K562 (cell line): ENCODE data around the gene CD68. TPM values are rescaled to one million over a fixed set of nuclear protein-coding genes. Genes with fewer than 3 reads are reported as not detected.

Source experiments
- ATAC-seq: fragments of 200-7000 bp; cut with Tn5 transposase; 3 replicates; pipeline ENCODE4 v1.9.1; 2020; ENCODE audit warnings: moderate library complexity
- BruUV-seq: library from RNA; stranded (reverse); fragments of 400-500 nt; replicated peaks from 2 replicates; lab custom pipeline; 2021; lab: Mats Ljungman, UMichigan
- CTCF ChIA-PET: fragments of 300-600 bp; formaldehyde crosslinking; extraction: SDS; loops from one replicate; lab custom pipeline; 2021; ENCODE audit warnings: low intra/inter-chr PET ratio; lab: Yijun Ruan, JAX
- POLR2A ChIA-PET: fragments of 300-600, 350-650 bp; sonication (Branson Sonifier 250); formaldehyde crosslinking; extraction: SDS; loops from one replicate; lab custom pipeline; 2021; ENCODE audit warnings: antibody characterized with exemption, inconsistent platforms; lab: Yijun Ruan, JAX
- DNase-seq, 4 experiments: peaks; one replicate each; pipeline versions ENCODE4 v3.0.0 to v3.0.0-alpha.2; 2011 to 2018; ENCODE audit warnings: low spot score in 3 of 4, mixed read lengths in 3 of 4; ENCODE audit errors: extremely low read depth in 1 of 4
- FAIRE-seq: peaks from 2 replicates; lab custom pipeline; 2011; peaks lifted over from hg19 to GRCh38; lab: Jason Lieb, UNC
- H2AFZ ChIP-seq: 2 replicates; pipeline ENCODE4 v1.6.0; 2011; ENCODE audit warnings: low read depth, low read length, control low read depth, inconsistent platforms
- H3K27ac ChIP-seq: fragments of 200-600 bp; 3 replicates; pipeline ENCODE4 v1.8.0; 2011; ENCODE audit warnings: low read depth, mild to moderate bottlenecking, control low read depth, inconsistent platforms, low read length, moderate library complexity, mixed read lengths; ENCODE audit errors: extremely low read depth
- H3K27me3 ChIP-seq, 2 experiments: fragments of 300-600 bp in 1 of 2; 2 replicates in 1 of 2; 3 replicates in 1 of 2; pipeline versions ENCODE4 v1.6.0 to v1.8.0; 2011; ENCODE audit warnings: inconsistent platforms in 2 of 2, low read length in 2 of 2, mild to moderate bottlenecking in 1 of 2, mixed read lengths in 1 of 2, moderate library complexity in 1 of 2; ENCODE audit not compliant: control insufficient read depth in 2 of 2, insufficient read depth in 2 of 2
- H3K36me3 ChIP-seq: fragments of 300-600 bp; 3 replicates; pipeline ENCODE4 v1.8.0; 2011; ENCODE audit warnings: mild to moderate bottlenecking, low read length, inconsistent platforms; ENCODE audit not compliant: control insufficient read depth, insufficient read depth
- H3K4me1 ChIP-seq, 2 experiments: fragments of 200-600 bp in 1 of 2; replicated peaks in 1 of 2; 2 replicates in 1 of 2; 3 replicates in 1 of 2; pipeline versions ENCODE4 v1.5.1 to v1.8.0; 2011; ENCODE audit warnings: inconsistent platforms in 2 of 2, low read length in 2 of 2, mild to moderate bottlenecking in 1 of 2, mixed read lengths in 1 of 2, moderate library complexity in 1 of 2; ENCODE audit not compliant: control insufficient read depth in 2 of 2, insufficient read depth in 2 of 2
- H3K4me2 ChIP-seq: 2 replicates; pipeline ENCODE4 v1.6.1; 2011; ENCODE audit warnings: low read length, control low read depth, inconsistent platforms, mixed read lengths; ENCODE audit not compliant: insufficient read depth
- H3K4me3 ChIP-seq: fragments of 200-600 bp; sonication (generic), shearing (Covaris generic); 2 replicates; pipeline ENCODE4 v1.5.1; 2016; ENCODE audit warnings: control low read depth, inconsistent platforms
- H3K79me2 ChIP-seq: fragments of 200-600 bp; 3 replicates; pipeline ENCODE4 v1.8.0; 2011; ENCODE audit warnings: low read length, inconsistent platforms; ENCODE audit not compliant: control insufficient read depth, insufficient read depth
- H3K9ac ChIP-seq, 2 experiments: 2 replicates each; pipeline versions ENCODE4 v1.6.0 to v1.6.1; 2011; ENCODE audit warnings: low read depth in 2 of 2, low read length in 2 of 2, control low read depth in 1 of 2, inconsistent platforms in 1 of 2, mild to moderate bottlenecking in 1 of 2, mixed read lengths in 1 of 2; ENCODE audit not compliant: insufficient read depth in 1 of 2
- H3K9me1 ChIP-seq: one replicate; pipeline ENCODE4 v1.6.0; 2011; ENCODE audit warnings: inconsistent platforms, mild to moderate bottlenecking, low read length, moderate library complexity; ENCODE audit not compliant: control insufficient read depth, insufficient read depth
- H3K9me3 ChIP-seq: replicated peaks from 2 replicates; pipeline ENCODE4 v1.5.1; 2011; ENCODE audit warnings: low read depth, low read length, inconsistent platforms; ENCODE audit not compliant: control insufficient read depth, insufficient read depth
- H4K20me1 ChIP-seq: replicated peaks from 2 replicates; pipeline ENCODE4 v1.6.1; 2011; ENCODE audit warnings: low read length, inconsistent platforms, mixed read lengths; ENCODE audit not compliant: control insufficient read depth, insufficient read depth
- CBX2 ChIP-seq: fragments of 200-600 bp; sonication (generic); IDR thresholded peaks from one replicate; pipeline ENCODE4 v1.6.1; 2012; ENCODE audit warnings: mild to moderate bottlenecking, low read length, inconsistent platforms; ENCODE audit not compliant: insufficient read depth, poor library complexity, severe bottlenecking
- GTF2E2 ChIP-seq: fragments of 200-800 bp; sonication (Bioruptor generic); IDR thresholded peaks from 2 replicates; pipeline ENCODE4 v1.6.1; 2016; ENCODE audit warnings: missing genetic modification characterization, missing compliant biosample characterization
- KLF6 ChIP-seq: fragments of 250-450 bp; sonication (Bioruptor Pico); IDR thresholded peaks from 2 replicates; pipeline ENCODE4 v1.4.0; 2020; ENCODE audit warnings: mild to moderate bottlenecking, moderate library complexity, borderline replicate concordance
- MEF2D ChIP-seq: conservative IDR thresholded peaks from 2 replicates; pipeline ENCODE4 v1.6.1; 2016; ENCODE audit warnings: low read depth, missing genetic modification characterization, missing compliant biosample characterization
- OTX1 ChIP-seq: fragments of 450-650 bp; formaldehyde crosslinking; IDR thresholded peaks from 2 replicates; pipeline ENCODE4 v1.4.0; 2022; ENCODE audit warnings: mild to moderate bottlenecking
- RBBP5 ChIP-seq: fragments of 200-600 bp; sonication (generic); IDR thresholded peaks from 2 replicates; pipeline ENCODE4 v1.6.1; 2012; ENCODE audit warnings: borderline replicate concordance, mild to moderate bottlenecking, low read length, control low read depth, inconsistent platforms; ENCODE audit not compliant: insufficient read depth, poor library complexity, severe bottlenecking
- RFX7 ChIP-seq: fragments of 250-450 bp; sonication (Bioruptor Pico); IDR thresholded peaks from 2 replicates; pipeline ENCODE4 v1.5.1; 2021; ENCODE audit warnings: mild to moderate bottlenecking
- SMAD4 ChIP-seq: fragments of 250-450 bp; sonication (Bioruptor Pico); conservative IDR thresholded peaks from 2 replicates; pipeline ENCODE4 v1.8.0; 2021; ENCODE audit warnings: inconsistent platforms, mild to moderate bottlenecking, moderate library complexity
- SRSF1 ChIP-seq: fragments of 200-400 bp; formaldehyde crosslinking; IDR thresholded peaks from 2 replicates; pipeline ENCODE4 v1.6.1; 2017; ENCODE audit warnings: mild to moderate bottlenecking, low read depth, low read length, moderate library complexity
- SRSF3 ChIP-seq: fragments of 200-400 bp; formaldehyde crosslinking; IDR thresholded peaks from 2 replicates; pipeline ENCODE4 v1.6.1; 2016; ENCODE audit warnings: mild to moderate bottlenecking, low read length, moderate library complexity; ENCODE audit not compliant: insufficient read depth
- TCF7L2 ChIP-seq: fragments of 150-350 bp; IDR thresholded peaks from 2 replicates; pipeline ENCODE4 v1.6.1; 2016; ENCODE audit warnings: low read depth, mild to moderate bottlenecking, low read length, moderate library complexity
- ZBTB26 ChIP-seq: fragments of 450-650 bp; formaldehyde crosslinking; IDR thresholded peaks from 2 replicates; pipeline ENCODE4 v1.4.0; 2022; ENCODE audit warnings: missing genetic modification characterization
- ZKSCAN8 ChIP-seq: fragments of 200-800 bp; sonication (Bioruptor generic); IDR thresholded peaks from 2 replicates; pipeline ENCODE4 v1.6.1; 2016; ENCODE audit warnings: missing genetic modification characterization, missing compliant biosample characterization
- ZNF165 ChIP-seq: fragments of 250-450 bp; sonication (Bioruptor Pico); IDR thresholded peaks from 2 replicates; pipeline ENCODE4 v1.4.0; 2020; ENCODE audit warnings: borderline replicate concordance
- ZNF23 ChIP-seq: fragments of 250-450 bp; sonication (Bioruptor Pico); IDR thresholded peaks from 2 replicates; pipeline ENCODE4 v1.4.0; 2020; ENCODE audit warnings: mild to moderate bottlenecking
- ZNF592 ChIP-seq: fragments of 450-650 bp; IDR thresholded peaks from 2 replicates; pipeline ENCODE4 v1.6.1; 2017; ENCODE audit warnings: antibody characterized with exemption, mild to moderate bottlenecking
- WGBS: fragments of 100-300 bp; shearing (Covaris generic); methylation state at CpG from one replicate; pipeline ENCODE4 v1.1.6; 2016; ENCODE audit warnings: low coverage, mixed read lengths; ENCODE audit not compliant: insufficient coverage; ENCODE audit errors: missing lambda C conversion rate; 5-methylcytosine and 5-hydroxymethylcytosine counted together
- in situ Hi-C: fragments of 300-500 bp; cut with MboI; formaldehyde crosslinking; loops from 4 replicates; pipeline ENCODE4 v1.15.0; 2018; ENCODE audit warnings: inconsistent platforms, mixed read lengths
- intact Hi-C: fragments of 100-400 bp; cut with micrococcal nuclease; formaldehyde crosslinking; loops from 2 replicates; pipeline ENCODE4 v1.14.2; 2022
- polyA plus RNA-seq, 8 experiments: library from polyadenylated mRNA; depleted of rRNA in 4 of 8; stranded (reverse) in 5 of 8; unstranded in 3 of 8; fragments of >200 nt; fragmentation: Nextera tagmentation in 2 of 8; fragmentation: Illumina TruSeq in 1 of 8; extraction: Ambion mirVana in 2 of 8; extraction: Trizol in 1 of 8; gene quantifications; 2 replicates each; pipeline versions ENCODE4 v1.2.1 to v1.2.3, GENCODE V29; 2011 to 2014; ENCODE audit warnings: inconsistent platforms in 1 of 8, missing spikeins in 1 of 8
- total RNA-seq, 7 experiments: library from RNA; depleted of rRNA in 6 of 7; stranded (reverse); fragments of >200 nt in 6 of 7; fragmentation: Illumina TruSeq in 2 of 7; extraction: Trizol in 2 of 7; gene quantifications; 2 replicates each; pipeline versions ENCODE4 v1.2.1 to v1.2.3, GENCODE V29; 2011 to 2021; ENCODE audit warnings: low replicate concordance in 1 of 7

Gene CD68
- total and polyA plus RNA-seq, 9 of the 15 experiments (the other 6 are each of a cell fraction or from before 2014, with no cell fraction given): 28.2 to 89.8 (median 37.7) TPM

GRCh38 chr17:7583253-7584109 is 4.0 kb downstream of the CD68 start, which contains the start of gene MPDU1:
MPDU1 (plus strand) TSS chr17:7583852; CDS start chr17:7583863, 11 bp downstream.
- WGBS: 5% methylated on average over 39 of the region's 69 CpGs
- Histone ChIP-seq H3K9me3 (no peaks in the 10 kb centered on the region), H3K4me2 (peak within 1 kb of the TSS; percentile 94), H4K20me1 (0 out of 2 replicates have a peak, but pooled peaks cover 3% of the 10 kb centered on the region), H3K36me3 (peaks cover 29% of the 10 kb centered on the region), H3K79me2 (peaks cover 78% of the 10 kb centered on the region), H2AFZ (peak within 1 kb of the TSS; percentile 98), H3K27me3 (no peaks in the 10 kb centered on the region), H3K9me1 (no peaks in the 10 kb centered on the region), H3K27ac (peak within 1 kb of the TSS; percentile 99), H3K4me1 (peaks cover 65 to 80% of the 10 kb centered on the region in 2 experiments), H3K4me3 (peak within 1 kb of the TSS; percentile 47), H3K9ac (peak within 1 kb of the TSS; percentile 96 to 98)
- ATAC-seq: peak; percentile 55
- POLR2A ChIA-PET: interaction anchor here (0.6 to 3.4 kb wide), 16 partner anchors 10 to 590 kb away, joined by 3 to 46 read pairs (median 4); partner anchors contain the start of genes ATP1B2, TP53 and WRAP53
- in situ Hi-C loops: no loop called here
- BruUV-seq: TSS peak; percentile 75
- intact Hi-C loops: loop anchor here (5.0 kb wide), 1 partner anchor 34 kb away; no protein-coding TSS in a partner anchor
- CTCF ChIA-PET: no interaction called here
- FAIRE-seq: peak; percentile 93
- DNase-seq: peak; percentile 70 to 96 (median 78)
- TF ChIP-seq OTX1 (CRISPR knock-in tag): no peak
- TF ChIP-seq ZNF23 (CRISPR knock-in tag): no peak
- TF ChIP-seq RBBP5: peak; percentile 22
- TF ChIP-seq CBX2: no peak
- no peak for TF ChIP-seq KLF6 (CRISPR knock-in tag)
- TF ChIP-seq RFX7 (CRISPR knock-in tag): no peak
- no peak for TF ChIP-seq ZNF165 (CRISPR knock-in tag)
- TF ChIP-seq ZNF592: peak; percentile 98
- TF ChIP-seq SMAD4 (CRISPR knock-in tag): peak; percentile 40
- peak; percentile 57; the same call in 1 of the 2 replicates for TF ChIP-seq MEF2D (tag)
- no peak for TF ChIP-seq SRSF1
- TF ChIP-seq SRSF3: no peak
- TF ChIP-seq TCF7L2: peak; percentile 52; the same call in 1 of the 2 replicates
- no peak for TF ChIP-seq ZBTB26 (CRISPR knock-in tag)
- peak; percentile 70; the same call in 1 of the 2 replicates for TF ChIP-seq ZKSCAN8 (CRISPR knock-in tag)
- TF ChIP-seq GTF2E2 (tag): peak; percentile 98
